ENCODE data around the gene ANKRD26. TPM values are rescaled to one million over a fixed set of nuclear protein-coding genes. Genes with fewer than 3 reads are reported as not detected.

Gene ANKRD26
- total and polyA plus RNA-seq, 2 of the 13 experiments (the other 11 are each of a cell fraction or from before 2014, with no cell fraction given) = 1.5 to 9.6 TPM

- TF ChIP-seq SALL1 (CRISPR knock-in tag; IDR thresholded peaks at IDR 0.05) = no peak
These were observed 31.9 kb downstream of the ANKRD26 start (continued) for GRCh38 chr10:27068217-27068891.

GRCh38 chr10:27065084-27065483 lies 35.2 kb downstream of the ANKRD26 start:
- intact Hi-C loops (cut with micrococcal nuclease; ENCODE audit: unreplicated experiment) = no loop called here
- TF ChIP-seq ZNF230 (CRISPR knock-in tag; IDR thresholded peaks at IDR 0.05) = no peak
- H3K4me2 ChIP-seq (ENCODE audit: low read depth, low read length) = no peak overlapping the region
- H3K27ac ChIP-seq (ENCODE audit: extremely low read length, insufficient read depth, low read length) = no peak overlapping the region
- H4K20me1 ChIP-seq (ENCODE audit: insufficient read depth, low read length) = no peaks in the 10 kb centered on the region
- ChIA-PET POLR2A (no interaction called here), CTCF (ENCODE audit: low intra/inter-chr PET ratio, low total read pairs) (no interaction called here)
- no peak overlapping the region for H3K4me3 ChIP-seq (replicated peaks in 1 of 3; ENCODE audit: insufficient read depth in 1 of 3, low read depth in 2 of 3, low read length in 3 of 3)
- no peaks in the 10 kb centered on the region for H3K9me3 ChIP-seq (ENCODE audit: low read length)
- H3K79me2 ChIP-seq (ENCODE audit: insufficient read depth, low read length) = no peaks in the 10 kb centered on the region
- peaks cover 8 to 37% of the 10 kb centered on the region in 2 experiments for H3K36me3 ChIP-seq (replicated peaks in 1 of 2; ENCODE audit: control insufficient read depth in 1 of 2, insufficient read depth in 2 of 2, low read length in 2 of 2)
- H2AFZ ChIP-seq (ENCODE audit: low read length) = no peak overlapping the region
- 95% methylated on average over 2 of the region's 2 CpGs for WGBS (ENCODE audit: low lambda C conversion rate)
- no peak for FAIRE-seq
- ATAC-seq = no peak
- in situ Hi-C loops (cut with HindIII; ENCODE audit: extremely low pct_ligation_motif_present, low pct_unique_long_range_greater_than_20kb) = no loop called here
- no peaks in the 10 kb centered on the region for H3K4me1 ChIP-seq (ENCODE audit: insufficient read depth, low read length)
- no peak for DNase-seq (ENCODE audit: low spot score)
- no TSS peak for BruUV-seq (replicated peaks)
- no peaks in the 10 kb centered on the region; a peak in 1 of 5 replicates for H3K27me3 ChIP-seq (ENCODE audit: control insufficient read depth in 1 of 2, insufficient read depth in 2 of 2, low read length in 2 of 2)
- no peak overlapping the region for H3K9ac ChIP-seq (ENCODE audit: insufficient read depth, low read depth, low read length)

- in situ Hi-C loops (cut with HindIII; ENCODE audit: extremely low pct_ligation_motif_present, low pct_unique_long_range_greater_than_20kb) (no loop called here), intact Hi-C loops (cut with micrococcal nuclease; ENCODE audit: unreplicated experiment) (no loop called here)
- H3K27ac ChIP-seq (ENCODE audit: extremely low read length, insufficient read depth, low read length) = no peak overlapping the region
- no peaks in the 10 kb centered on the region for H3K27me3 ChIP-seq (ENCODE audit: control insufficient read depth in 1 of 2, insufficient read depth in 2 of 2, low read length in 2 of 2)
- no peak overlapping the region for H3K4me2 ChIP-seq (ENCODE audit: low read depth, low read length)
- H4K20me1 ChIP-seq (ENCODE audit: insufficient read depth, low read length) = no peaks in the 10 kb centered on the region
- POLR2A ChIA-PET = no interaction called here
- no peak for DNase-seq (ENCODE audit: low spot score)
- no peaks in the 10 kb centered on the region for H3K4me1 ChIP-seq (ENCODE audit: insufficient read depth, low read length)
- H3K79me2 ChIP-seq (ENCODE audit: insufficient read depth, low read length) = no peaks in the 10 kb centered on the region
- no peak overlapping the region for H2AFZ ChIP-seq (ENCODE audit: low read length)
- no peak overlapping the region for H3K9ac ChIP-seq (ENCODE audit: insufficient read depth, low read depth, low read length)
- no peak for FAIRE-seq
- ATAC-seq = no peak
- no peak overlapping the region for H3K4me3 ChIP-seq (replicated peaks in 1 of 3; ENCODE audit: insufficient read depth in 1 of 3, low read depth in 2 of 3, low read length in 3 of 3)
- no TSS peak for BruUV-seq (replicated peaks)
- H3K36me3 ChIP-seq (replicated peaks in 1 of 2; ENCODE audit: control insufficient read depth in 1 of 2, insufficient read depth in 2 of 2, low read length in 2 of 2) = peaks cover 0 to 2% of the 10 kb centered on the region in 2 experiments; a peak in 1 of 5 replicates
- no peaks in the 10 kb centered on the region for H3K9me3 ChIP-seq (ENCODE audit: low read length)
- CTCF ChIA-PET (ENCODE audit: low intra/inter-chr PET ratio, low total read pairs) = no interaction called here
- TF ChIP-seq ZNF235 (CRISPR knock-in tag; IDR thresholded peaks at IDR 0.05; ENCODE audit: borderline replicate concordance) (no peak), E2F5 (CRISPR knock-in tag; conservative IDR thresholded peaks at IDR 0.05) (no peak), ZBTB20 (CRISPR knock-in tag; IDR thresholded peaks at IDR 0.05; ENCODE audit: borderline replicate concordance, low read depth) (no peak), ZNF792 (CRISPR knock-in tag; IDR thresholded peaks at IDR 0.05) (no peak), KAT7 (CRISPR knock-in tag; IDR thresholded peaks at IDR 0.05; ENCODE audit: borderline replicate concordance) (no peak)
These were observed 47.6 kb downstream of the ANKRD26 start for GRCh38 chr10:27052656-27053055.
